Esophagus squamous epithelium (tissue), 4 donors: ENCODE data around the gene PODXL.

Experiments used
- CTCF ChIP-seq, 6 experiments: fragments of 450-650 bp in 4 of 6; fragments of 200-600 bp in 2 of 6; sonication (generic) in 2 of 6; IDR thresholded peaks; one replicate each; pipeline ENCODE4 v1.5.1; 2016 to 2019; ENCODE audit warnings: antibody characterized with exemption in 6 of 6, mild to moderate bottlenecking in 4 of 6, moderate library complexity in 4 of 6
- POLR2A ChIP-seq, 4 donors: fragments of 450-650 bp; IDR thresholded peaks; one replicate each; pipeline ENCODE4 v1.6.1; 2017; ENCODE audit warnings: antibody characterized with exemption in 4 of 4, mild to moderate bottlenecking in 4 of 4, moderate library complexity in 3 of 4

DNA sequence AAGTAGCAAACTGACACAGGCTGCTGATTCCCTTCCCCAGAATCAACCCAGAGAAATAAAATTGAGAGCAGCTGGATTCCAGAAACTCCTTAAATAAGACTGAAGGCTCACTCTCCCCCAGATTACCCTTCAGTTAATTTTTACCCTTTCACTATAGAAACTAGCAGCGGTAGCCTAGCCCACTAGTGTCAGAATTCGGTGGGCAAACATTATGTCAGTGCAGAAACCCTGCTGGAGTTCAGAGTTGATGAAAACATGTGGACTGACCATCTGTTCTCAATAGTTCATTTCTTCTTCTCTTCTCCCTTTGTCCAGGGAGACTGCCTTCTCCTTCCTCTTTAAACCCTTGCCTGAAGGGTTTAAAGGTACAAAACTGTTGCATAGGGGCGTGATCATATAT, 100.1 kb downstream of the PODXL start:
- TF ChIP-seq CTCF (IDR thresholded peaks at IDR 0.05) (no peak), POLR2A (IDR thresholded peaks at IDR 0.05) (no peak)
